WERI-Rb-1 (cell line): ENCODE data around the gene NUTF2.

ENCODE experiments used
- DNase-seq: peaks from one replicate; pipeline ENCODE4 v3.0.0-alpha.2; 2020
- H3K27ac ChIP-seq: fragments of 250-450 bp; sonication (Bioruptor Pico); 2 replicates; pipeline ENCODE4 v1.5.1; 2020; ENCODE audit warnings: mild to moderate bottlenecking, moderate library complexity
- H3K27me3 ChIP-seq: fragments of 250-450 bp; sonication (Bioruptor Pico); 2 replicates; pipeline ENCODE4 v1.5.1; 2021; ENCODE audit warnings: mild to moderate bottlenecking, low read depth, moderate library complexity; ENCODE audit not compliant: insufficient read depth, severe bottlenecking
- H3K36me3 ChIP-seq: fragments of 250-450 bp; sonication (Bioruptor Pico); 2 replicates; pipeline ENCODE4 v1.5.1; 2020; ENCODE audit warnings: mild to moderate bottlenecking, moderate library complexity
- H3K4me3 ChIP-seq: 2 replicates; pipeline ENCODE4 v1.5.1; 2011; ENCODE audit warnings: low read depth, mild to moderate bottlenecking, control low read depth, low read length
- H3K9me3 ChIP-seq: fragments of 250-450 bp; sonication (Bioruptor Pico); 2 replicates; pipeline ENCODE4 v1.5.1; 2021; ENCODE audit warnings: mild to moderate bottlenecking, moderate library complexity; ENCODE audit not compliant: severe bottlenecking
- TF ChIP-seq, protein P1 (sequence below): IDR thresholded peaks from 2 replicates; pipeline ENCODE4 v1.5.1; 2011; ENCODE audit warnings: low read depth, mild to moderate bottlenecking, control low read depth, inconsistent platforms, low read length

NUTF2 gene

DNA sequence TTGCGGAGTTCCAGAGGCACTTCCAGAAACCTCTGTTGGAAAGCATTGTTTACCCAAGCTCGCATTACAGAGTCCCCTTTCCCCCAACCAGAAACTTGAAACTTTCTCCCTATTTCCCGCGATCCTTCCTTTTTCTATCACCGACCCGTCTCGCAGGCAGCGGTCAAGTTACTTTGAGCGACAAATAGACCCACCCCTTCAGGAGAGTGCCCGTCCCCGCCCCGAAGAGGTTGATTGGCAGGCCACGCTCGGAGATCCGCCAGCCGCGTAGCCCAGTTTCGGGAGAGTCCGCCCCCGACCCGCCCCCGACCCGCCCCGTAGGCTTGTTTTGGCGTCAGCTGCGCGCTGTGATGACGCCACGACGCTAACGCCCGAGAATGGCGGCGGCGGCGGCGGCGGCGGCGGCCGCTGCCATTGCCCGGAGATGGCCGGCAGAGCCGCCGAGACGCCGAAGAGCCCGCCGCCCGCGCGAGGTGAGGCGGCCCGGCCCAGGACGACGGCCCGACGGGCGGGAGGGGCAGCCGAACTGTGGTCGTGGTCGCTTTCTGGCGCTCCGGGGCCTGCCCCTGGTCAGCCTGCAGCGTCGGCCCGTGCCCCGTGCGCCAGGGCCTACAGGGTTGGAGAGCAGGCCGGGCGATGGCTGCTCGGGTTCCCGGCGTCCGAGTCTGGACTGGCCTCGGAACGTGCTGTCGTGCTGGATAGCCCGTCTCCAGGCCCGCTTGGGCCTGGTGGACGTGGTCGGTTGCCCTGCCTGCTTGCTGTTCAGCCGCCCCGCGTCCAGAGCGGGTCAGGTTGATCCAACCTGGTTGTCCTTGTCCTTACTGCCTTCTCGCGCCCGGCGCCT is 46.4 kb downstream of the NUTF2 start, which contains the start of gene PSKH1:
TSS of gene PSKH1 (plus strand) at position 356 of the 844 bp plus-strand sequence. CDS start 15,496 bp downstream, outside the sequence.
- Histone ChIP-seq H3K4me3 (peak within 1 kb of the TSS; percentile 88), H3K27ac (peak within 1 kb of the TSS; percentile 93), H3K9me3 (no peaks in the 10 kb centered on the region), H3K36me3 (no peaks in the 10 kb centered on the region; the same call in 1 of the 2 replicates), H3K27me3 (no peaks in the 10 kb centered on the region)
- TF ChIP-seq, protein P1, sequence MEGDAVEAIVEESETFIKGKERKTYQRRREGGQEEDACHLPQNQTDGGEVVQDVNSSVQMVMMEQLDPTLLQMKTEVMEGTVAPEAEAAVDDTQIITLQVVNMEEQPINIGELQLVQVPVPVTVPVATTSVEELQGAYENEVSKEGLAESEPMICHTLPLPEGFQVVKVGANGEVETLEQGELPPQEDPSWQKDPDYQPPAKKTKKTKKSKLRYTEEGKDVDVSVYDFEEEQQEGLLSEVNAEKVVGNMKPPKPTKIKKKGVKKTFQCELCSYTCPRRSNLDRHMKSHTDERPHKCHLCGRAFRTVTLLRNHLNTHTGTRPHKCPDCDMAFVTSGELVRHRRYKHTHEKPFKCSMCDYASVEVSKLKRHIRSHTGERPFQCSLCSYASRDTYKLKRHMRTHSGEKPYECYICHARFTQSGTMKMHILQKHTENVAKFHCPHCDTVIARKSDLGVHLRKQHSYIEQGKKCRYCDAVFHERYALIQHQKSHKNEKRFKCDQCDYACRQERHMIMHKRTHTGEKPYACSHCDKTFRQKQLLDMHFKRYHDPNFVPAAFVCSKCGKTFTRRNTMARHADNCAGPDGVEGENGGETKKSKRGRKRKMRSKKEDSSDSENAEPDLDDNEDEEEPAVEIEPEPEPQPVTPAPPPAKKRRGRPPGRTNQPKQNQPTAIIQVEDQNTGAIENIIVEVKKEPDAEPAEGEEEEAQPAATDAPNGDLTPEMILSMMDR, result no peak
- DNase-seq, result peak; percentile 97

DNA sequence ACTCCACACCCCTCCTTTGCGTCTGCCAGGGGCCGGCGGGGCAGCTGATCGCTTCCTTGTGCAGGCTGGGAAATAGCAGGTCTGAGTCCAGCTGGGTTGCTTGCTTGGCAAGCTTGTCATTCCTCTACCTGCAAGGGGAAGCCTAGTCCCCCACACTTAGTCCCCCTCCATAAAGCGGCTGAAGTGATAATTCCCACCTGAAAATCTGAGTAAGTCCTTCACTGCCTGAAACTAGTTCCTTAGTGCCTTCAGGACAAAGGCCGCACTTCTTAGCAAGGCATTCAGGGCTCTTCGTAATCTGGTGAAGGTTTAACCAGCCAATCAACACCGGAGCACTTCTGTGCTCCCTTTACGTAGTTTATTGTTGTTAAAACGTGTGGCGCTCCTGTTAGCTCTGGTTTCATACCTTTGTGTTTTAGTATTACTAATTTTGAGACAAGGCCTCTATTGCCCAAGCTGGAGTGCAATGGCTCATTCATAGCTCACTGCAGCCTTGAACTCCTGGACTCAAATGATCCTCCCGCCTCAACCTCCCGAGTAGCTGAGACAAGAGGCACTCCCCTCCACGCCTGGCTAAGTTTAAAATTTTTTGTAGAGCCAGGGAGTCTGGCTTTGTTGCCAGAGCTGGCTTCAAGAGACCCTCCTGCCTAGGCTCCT is 47.1 kb downstream of the NUTF2 start:
- DNase-seq, result peak; percentile 58
- Histone ChIP-seq H3K36me3 (no peaks in the 10 kb centered on the region; the same call in 1 of the 2 replicates), H3K27ac (peak overlapping the region; percentile 93), H3K4me3 (peak overlapping the region; percentile 88), H3K9me3 (no peaks in the 10 kb centered on the region), H3K27me3 (no peaks in the 10 kb centered on the region)
- TF ChIP-seq, protein P1, result no peak

DNA sequence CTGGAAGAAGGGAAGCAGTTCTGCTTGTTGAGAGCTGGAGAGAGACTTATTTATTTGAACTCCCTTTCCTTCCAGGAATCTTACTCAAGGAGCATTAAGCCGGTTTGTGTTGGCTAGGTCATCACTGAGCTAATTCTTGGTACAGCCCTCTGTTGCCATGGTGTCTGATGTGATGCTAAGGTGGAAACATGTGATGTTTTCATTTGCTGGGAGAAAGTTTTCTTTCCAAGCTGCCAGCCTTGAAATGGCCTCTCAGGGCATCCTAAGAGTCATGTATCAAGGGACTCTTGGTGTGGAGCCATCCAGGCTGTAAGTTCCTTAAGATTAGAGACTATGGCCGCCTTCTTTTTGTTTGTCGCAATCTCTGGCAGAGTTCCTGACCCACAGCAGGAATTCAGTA is 50.5 kb downstream of the NUTF2 start:
- Histone ChIP-seq H3K9me3 (no peaks in the 10 kb centered on the region), H3K27me3 (no peaks in the 10 kb centered on the region), H3K36me3 (no peaks in the 10 kb centered on the region; the same call in 1 of the 2 replicates), H3K27ac (no peak overlapping the region), H3K4me3 (no peak overlapping the region)
- TF ChIP-seq, protein P1, result no peak
- DNase-seq, result no peak

DNA sequence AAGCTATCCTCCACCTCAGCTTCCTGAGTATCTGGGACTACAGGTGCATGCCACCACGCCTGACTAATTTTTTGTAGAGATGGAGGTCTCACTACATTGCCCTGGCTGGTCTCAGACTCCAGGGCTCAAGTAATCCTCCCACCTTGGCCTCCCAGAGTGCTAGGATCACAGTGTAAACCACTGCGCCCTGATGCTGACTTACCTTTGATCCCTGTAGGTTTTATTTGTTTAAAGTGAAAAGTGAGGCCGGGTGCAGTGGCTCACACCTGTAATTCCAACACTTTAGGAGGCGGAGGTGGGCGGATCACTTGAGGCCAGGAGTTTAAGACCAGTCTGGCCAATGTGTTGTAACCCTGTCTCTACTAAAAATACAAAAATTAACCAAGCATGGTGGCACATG is 55.0 kb downstream of the NUTF2 start:
- TF ChIP-seq, protein P1, result no peak
- no peak overlapping the region for H3K4me3 ChIP-seq

DNA sequence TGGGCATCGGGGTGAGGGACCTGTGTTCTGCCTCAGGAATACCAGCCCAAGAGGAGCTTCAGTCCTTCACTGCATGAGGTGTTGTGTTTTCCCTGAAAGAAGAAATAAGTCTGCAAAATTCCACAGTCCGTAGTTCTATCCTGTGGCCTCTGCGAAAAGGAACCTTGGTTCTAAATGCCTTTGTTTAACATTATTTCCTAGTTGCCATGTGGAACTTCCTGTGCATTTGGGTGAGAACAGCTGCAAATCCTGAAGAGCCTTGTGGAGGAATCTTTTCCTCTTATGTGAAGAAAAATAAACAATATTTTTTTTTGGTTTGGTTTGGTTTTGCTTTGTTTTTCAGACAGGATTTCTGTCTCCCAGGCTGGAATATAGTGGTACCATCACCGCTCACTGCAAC is 56.1 kb downstream of the NUTF2 start:
- Histone ChIP-seq H3K36me3 (no peaks in the 10 kb centered on the region; the same call in 1 of the 2 replicates), H3K27me3 (no peaks in the 10 kb centered on the region), H3K4me3 (no peak overlapping the region), H3K9me3 (no peaks in the 10 kb centered on the region), H3K27ac (no peak overlapping the region)
- TF ChIP-seq, protein P1, result no peak
- no peak for DNase-seq

More for the DNA sequence above, 55.0 kb downstream of the NUTF2 start:
- Histone ChIP-seq H3K36me3 (no peaks in the 10 kb centered on the region; the same call in 1 of the 2 replicates), H3K9me3 (no peaks in the 10 kb centered on the region), H3K27me3 (no peaks in the 10 kb centered on the region), H3K27ac (no peak overlapping the region)
- no peak for DNase-seq
